ENCODE data around the gene MAD1L1.

DNA sequence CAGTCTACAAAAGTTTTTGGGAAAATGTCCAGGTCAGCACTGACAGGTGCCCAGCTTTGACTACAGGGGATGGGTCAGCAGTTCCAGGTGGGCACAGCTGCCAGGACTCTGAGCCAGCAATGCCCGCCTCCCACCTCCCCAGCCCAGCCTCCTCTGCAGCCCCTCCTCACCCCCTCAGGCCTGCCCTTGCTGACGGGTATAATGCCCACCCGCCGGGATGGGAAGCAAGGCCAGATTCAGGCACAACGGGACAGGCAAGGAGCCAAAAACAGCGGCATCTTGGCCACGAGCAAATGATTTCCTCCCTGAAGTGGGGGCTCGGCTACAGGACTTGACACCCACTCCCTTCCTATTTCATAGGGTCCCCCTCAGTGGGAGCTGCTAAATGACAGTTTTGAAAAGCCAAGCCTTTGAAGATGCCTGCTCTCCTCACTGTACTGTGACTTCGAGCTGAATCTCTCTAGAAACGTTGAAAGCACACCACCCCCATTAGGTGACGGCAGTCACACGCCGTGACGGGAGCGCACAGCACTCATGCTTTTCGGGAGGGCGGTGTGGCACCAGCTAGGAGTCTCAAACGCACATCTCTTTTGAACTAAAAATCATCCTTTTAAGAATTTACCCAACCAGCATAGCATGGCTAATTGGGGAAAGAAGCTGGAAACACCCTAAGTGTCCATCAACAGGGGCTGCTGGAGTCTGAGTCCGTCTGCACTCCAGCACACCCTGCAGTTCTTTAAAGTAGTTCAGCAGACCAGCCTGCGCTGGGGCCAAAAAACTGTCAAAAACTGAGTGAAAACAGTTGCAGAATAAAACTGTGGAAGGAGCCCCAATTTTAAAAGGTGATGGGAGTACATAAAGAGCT is 29.6 kb downstream of the MAD1L1 start:
- TF ChIP-seq, protein P1, sequence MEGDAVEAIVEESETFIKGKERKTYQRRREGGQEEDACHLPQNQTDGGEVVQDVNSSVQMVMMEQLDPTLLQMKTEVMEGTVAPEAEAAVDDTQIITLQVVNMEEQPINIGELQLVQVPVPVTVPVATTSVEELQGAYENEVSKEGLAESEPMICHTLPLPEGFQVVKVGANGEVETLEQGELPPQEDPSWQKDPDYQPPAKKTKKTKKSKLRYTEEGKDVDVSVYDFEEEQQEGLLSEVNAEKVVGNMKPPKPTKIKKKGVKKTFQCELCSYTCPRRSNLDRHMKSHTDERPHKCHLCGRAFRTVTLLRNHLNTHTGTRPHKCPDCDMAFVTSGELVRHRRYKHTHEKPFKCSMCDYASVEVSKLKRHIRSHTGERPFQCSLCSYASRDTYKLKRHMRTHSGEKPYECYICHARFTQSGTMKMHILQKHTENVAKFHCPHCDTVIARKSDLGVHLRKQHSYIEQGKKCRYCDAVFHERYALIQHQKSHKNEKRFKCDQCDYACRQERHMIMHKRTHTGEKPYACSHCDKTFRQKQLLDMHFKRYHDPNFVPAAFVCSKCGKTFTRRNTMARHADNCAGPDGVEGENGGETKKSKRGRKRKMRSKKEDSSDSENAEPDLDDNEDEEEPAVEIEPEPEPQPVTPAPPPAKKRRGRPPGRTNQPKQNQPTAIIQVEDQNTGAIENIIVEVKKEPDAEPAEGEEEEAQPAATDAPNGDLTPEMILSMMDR (IDR thresholded peaks at IDR 0.05) = no peak
- TF ChIP-seq POLR2A (IDR thresholded peaks at IDR 0.05) = no peak
